ENCODE data around the gene PODN. TPM values are rescaled to one million over a fixed set of nuclear protein-coding genes. Genes with fewer than 3 reads are reported as not detected.

Gene PODN
- total RNA-seq, 4 donors from 2014 or later = 209 to 1,182 (median 700) TPM

- H3K4me1 ChIP-seq = peaks cover 0 to 62% (median 5%) of the 10 kb centered on the region in 4 donors
- no peaks in the 10 kb centered on the region for H3K27me3 ChIP-seq
- H3K4me3 ChIP-seq = no peak overlapping the region
- no peaks in the 10 kb centered on the region for H3K9me3 ChIP-seq
- WGBS, 2 donors = 76 to 81% methylated on average over 26 to 27 of the region's 27 CpGs
- no peak for TF ChIP-seq EP300 (IDR thresholded peaks at IDR 0.05)
- TF ChIP-seq CTCF (IDR thresholded peaks at IDR 0.05) = no peak
- TF ChIP-seq POLR2A (IDR thresholded peaks at IDR 0.05) = no peak
- peaks cover 0 to 44% (median 2%) of the 10 kb centered on the region in 3 donors for H3K36me3 ChIP-seq
- H3K27ac ChIP-seq = no peak overlapping the region
- no peak for DNase-seq (ENCODE audit: low spot score in 2 of 2)
Measured at GRCh38 chr1:53087332-53088285, 25.6 kb downstream of the PODN start.

GRCh38 chr1:53088616-53089300 is 26.7 kb downstream of the PODN start:
- Histone ChIP-seq H3K36me3 (peaks cover 0 to 32% (median 2%) of the 10 kb centered on the region in 3 donors), H3K4me1 (peaks cover 0 to 51% (median 5%) of the 10 kb centered on the region in 4 donors), H3K27me3 (no peaks in the 10 kb centered on the region), H3K4me3 (no peak overlapping the region), H3K27ac (no peak overlapping the region), H3K9me3 (no peaks in the 10 kb centered on the region)
- TF ChIP-seq POLR2A (IDR thresholded peaks at IDR 0.05) (no peak), CTCF (IDR thresholded peaks at IDR 0.05) (no peak), EP300 (IDR thresholded peaks at IDR 0.05) (no peak)
- WGBS, 2 donors = 83 to 86% methylated on average over 19 of the region's 19 CpGs
- DNase-seq (ENCODE audit: low spot score in 2 of 2) = no peak

GRCh38 chr1:53089478-53090226 is 27.6 kb downstream of the PODN start:
- Histone ChIP-seq H3K27ac (no peak overlapping the region), H3K9me3 (no peaks in the 10 kb centered on the region), H3K36me3 (peaks cover 0 to 23% (median 2%) of the 10 kb centered on the region in 3 donors), H3K4me3 (no peak overlapping the region), H3K4me1 (peaks cover 0 to 51% (median 5%) of the 10 kb centered on the region in 4 donors), H3K27me3 (no peaks in the 10 kb centered on the region)
- no peak for DNase-seq (ENCODE audit: low spot score in 2 of 2)
- TF ChIP-seq EP300 (IDR thresholded peaks at IDR 0.05) = no peak
- no peak for TF ChIP-seq POLR2A (IDR thresholded peaks at IDR 0.05)
- no peak for TF ChIP-seq CTCF (IDR thresholded peaks at IDR 0.05)
- WGBS, 2 donors = 67 to 69% methylated on average over 9 to 11 of the region's 11 CpGs

- 89% methylated on average over 23 to 35 of the region's 37 CpGs for WGBS, 2 donors
- H3K4me3 ChIP-seq = no peak overlapping the region
- H3K27ac ChIP-seq = peak overlapping the region in 1 of 4 donors; percentile 15
- TF ChIP-seq CTCF (IDR thresholded peaks at IDR 0.05) (no peak), EP300 (IDR thresholded peaks at IDR 0.05) (no peak), POLR2A (IDR thresholded peaks at IDR 0.05) (no peak)
- no peaks in the 10 kb centered on the region for H3K27me3 ChIP-seq
- peaks cover 0 to 52% (median 5%) of the 10 kb centered on the region in 4 donors for H3K4me1 ChIP-seq
- H3K36me3 ChIP-seq = peaks cover 0 to 15% (median 0%) of the 10 kb centered on the region in 3 donors
- DNase-seq (ENCODE audit: low spot score in 2 of 2) = no peak
- H3K9me3 ChIP-seq = no peaks in the 10 kb centered on the region
Measured at GRCh38 chr1:53090227-53091147, 28.5 kb downstream of the PODN start.

All from tibial nerve (tissue), 4 donors.